ENCODE results near the gene PPP1R14B.

GRCh38 chr11:64245401-64245796, 1.3 kb downstream of the PPP1R14B start:
- TF ChIP-seq CTCF (IDR thresholded peaks at IDR 0.05; ENCODE audit: low read depth, low read length, missing input control) (no peak), ZBTB33 (IDR thresholded peaks at IDR 0.05) (no peak), HNF4A (conservative IDR thresholded peaks at IDR 0.05) (no peak), EGR1 (IDR thresholded peaks at IDR 0.05; ENCODE audit: low read depth in 2 of 2) (no peak), GABPA (IDR thresholded peaks at IDR 0.05 in 1 of 2, conservative IDR thresholded peaks at IDR 0.05 in 1 of 2) (no peak)
